ENCODE data around the gene CENPS.

- TF ChIP-seq CTCF (conservative IDR thresholded peaks at IDR 0.05; ENCODE audit: low read depth, low read length) (no peak), EZH2 (IDR thresholded peaks at IDR 0.05; ENCODE audit: low read length, unreplicated experiment) (no peak)
Observed at GRCh38 chr1:10438677-10439163, 8.5 kb downstream of the CENPS start.

All from PC-3 (cell line).